IMR-90 (cell line): ENCODE data around the gene CFAP20. TPM values are rescaled to one million over a fixed set of nuclear protein-coding genes. Genes with fewer than 3 reads are reported as not detected.

Experiments used
- ATAC-seq: fragments of 200-7000 bp; cut with Tn5 transposase; 2 replicates; pipeline ENCODE4 v1.9.1; 2020; ENCODE audit warnings: low read depth, mild to moderate bottlenecking, moderate library complexity
- BruUV-seq: library from RNA; stranded (reverse); fragments of 400-500 nt; replicated peaks from 2 replicates; lab custom pipeline; 2021; lab: Mats Ljungman, UMichigan
- CTCF ChIA-PET: fragments of 300-600 bp; formaldehyde crosslinking; extraction: SDS; loops from one replicate; lab custom pipeline; 2021; ENCODE audit warnings: antibody characterized with exemption; lab: Yijun Ruan, JAX
- POLR2A ChIA-PET: fragments of 300-600 bp; sonication (Branson Sonifier 250); formaldehyde crosslinking; loops from one replicate; lab custom pipeline; 2022; ENCODE audit warnings: antibody characterized with exemption; ENCODE audit not compliant: unreplicated experiment; lab: Charles Lee
- DNase-seq: peaks from one replicate; pipeline ENCODE4 v3.0.0; 2013
- H2AFZ ChIP-seq: replicated peaks from 2 replicates; pipeline ENCODE3; 2013; ENCODE audit warnings: low read length, mild to moderate bottlenecking; ENCODE audit not compliant: poor library complexity
- H2AK5ac ChIP-seq: 2 replicates; pipeline ENCODE4 v1.6.1; 2013; ENCODE audit warnings: low read depth, low read length, inconsistent platforms
- H2AK9ac ChIP-seq: replicated peaks from 2 replicates; pipeline ENCODE3; 2013; ENCODE audit warnings: mild to moderate bottlenecking, low read depth, low read length, moderate library complexity; ENCODE audit not compliant: poor library complexity
- H2BK120ac ChIP-seq: 2 replicates; pipeline ENCODE4 v1.6.1; 2013; ENCODE audit warnings: low read depth, low read length, inconsistent platforms
- H2BK15ac ChIP-seq: 3 replicates; pipeline ENCODE4 v1.6.1; 2013; ENCODE audit warnings: low read depth, low read length, inconsistent platforms
- H2BK20ac ChIP-seq: 2 replicates; pipeline ENCODE4 v1.6.1; 2013; ENCODE audit warnings: low read depth, mild to moderate bottlenecking, inconsistent platforms, low read length, moderate library complexity
- H2BK5ac ChIP-seq: 2 replicates; pipeline ENCODE4 v1.6.1; 2013; ENCODE audit warnings: mild to moderate bottlenecking, low read depth, low read length, inconsistent platforms; ENCODE audit not compliant: poor library complexity, severe bottlenecking
- H3K14ac ChIP-seq: replicated peaks from 2 replicates; pipeline ENCODE4 v1.6.1; 2013; ENCODE audit warnings: low read depth, low read length, inconsistent platforms
- H3K18ac ChIP-seq: 2 replicates; pipeline ENCODE4 v1.6.1; 2013; ENCODE audit warnings: low read depth, low read length, control low read depth
- H3K23ac ChIP-seq: 2 replicates; pipeline ENCODE4 v1.6.1; 2013; ENCODE audit warnings: low read depth, low read length, inconsistent platforms
- H3K27ac ChIP-seq: 2 replicates; pipeline ENCODE4 v1.5.1; 2013; ENCODE audit warnings: mild to moderate bottlenecking, control low read depth, low read length; ENCODE audit not compliant: insufficient read depth
- H3K27me3 ChIP-seq: 2 replicates; pipeline ENCODE4 v1.6.1; 2013; ENCODE audit warnings: low read length; ENCODE audit not compliant: control insufficient read depth, insufficient read depth
- H3K36me3 ChIP-seq: 2 replicates; pipeline ENCODE4 v1.6.1; 2013; ENCODE audit warnings: low read length, mixed read lengths; ENCODE audit not compliant: control insufficient read depth, insufficient read depth
- H3K4ac ChIP-seq: 2 replicates; pipeline ENCODE4 v1.6.1; 2013; ENCODE audit warnings: low read depth, low read length, inconsistent platforms
- H3K4me1 ChIP-seq: 2 replicates; pipeline ENCODE4 v1.6.1; 2013; ENCODE audit warnings: low read length, mixed read lengths; ENCODE audit not compliant: control insufficient read depth, insufficient read depth
- H3K4me2 ChIP-seq: 2 replicates; pipeline ENCODE4 v1.6.1; 2013; ENCODE audit warnings: low read depth, mild to moderate bottlenecking, control low read depth, low read length, moderate library complexity
- H3K4me3 ChIP-seq: 2 replicates; pipeline ENCODE4 v1.5.1; 2013; ENCODE audit warnings: low read depth, mild to moderate bottlenecking, control low read depth, low read length, moderate library complexity; ENCODE audit not compliant: insufficient read depth
- H3K56ac ChIP-seq: 2 replicates; pipeline ENCODE4 v1.6.1; 2013; ENCODE audit warnings: low read length, inconsistent platforms; ENCODE audit not compliant: insufficient read depth; ENCODE audit errors: extremely low read depth
- H3K79me1 ChIP-seq, 2 experiments: 2 replicates each; pipeline ENCODE4 v1.6.1; 2013; ENCODE audit warnings: low read length in 2 of 2, inconsistent platforms in 1 of 2, low read depth in 1 of 2
- H3K9ac ChIP-seq: 2 replicates; pipeline ENCODE4 v1.6.1; 2013; ENCODE audit warnings: low read depth, low read length, control low read depth
- H3K9me1 ChIP-seq: 2 replicates; pipeline ENCODE4 v1.6.1; 2013; ENCODE audit warnings: low read length, inconsistent platforms; ENCODE audit not compliant: insufficient read depth
- H3K9me3 ChIP-seq: 2 replicates; pipeline ENCODE4 v1.6.1; 2013; ENCODE audit warnings: low read length; ENCODE audit not compliant: control insufficient read depth, insufficient read depth
- H4K20me1 ChIP-seq: 2 replicates; pipeline ENCODE4 v1.6.1; 2013; ENCODE audit warnings: low read length, inconsistent platforms; ENCODE audit not compliant: insufficient read depth
- H4K5ac ChIP-seq: 2 replicates; pipeline ENCODE4 v1.6.1; 2013; ENCODE audit warnings: mild to moderate bottlenecking, low read depth, low read length, control low read depth
- H4K8ac ChIP-seq, 2 experiments: 2 replicates each; pipeline ENCODE4 v1.6.1; 2013; ENCODE audit warnings: low read depth in 2 of 2, low read length in 2 of 2, control low read depth in 1 of 2, inconsistent platforms in 1 of 2
- H4K91ac ChIP-seq: 2 replicates; pipeline ENCODE4 v1.6.1; 2013; ENCODE audit warnings: low read depth, low read length, inconsistent platforms; ENCODE audit not compliant: insufficient read depth
- BHLHE40 ChIP-seq: fragments of 150-350 bp; IDR thresholded peaks from 2 replicates; pipeline ENCODE4 v1.6.1; 2016; ENCODE audit warnings: mild to moderate bottlenecking, low read depth, low read length
- CEBPB ChIP-seq: IDR thresholded peaks from 2 replicates; pipeline ENCODE4 v1.6.1; 2012; ENCODE audit warnings: low read depth, low read length, improper control_type of control experiment
- CHD1 ChIP-seq: IDR thresholded peaks from 2 replicates; pipeline ENCODE4 v1.6.1; 2012; ENCODE audit warnings: low read depth, low read length, improper control_type of control experiment
- ELK1 ChIP-seq: fragments of 150-350 bp; IDR thresholded peaks from 2 replicates; pipeline ENCODE4 v1.6.1; 2016; ENCODE audit warnings: low read depth, mild to moderate bottlenecking, low read length, moderate library complexity, borderline replicate concordance
- FOS ChIP-seq: fragments of 150-350 bp; IDR thresholded peaks from 2 replicates; pipeline ENCODE4 v1.6.1; 2016; ENCODE audit warnings: low read depth, low read length
- MAFK ChIP-seq: IDR thresholded peaks from 2 replicates; pipeline ENCODE4 v1.6.1; 2012; ENCODE audit warnings: low read depth, low read length, improper control_type of control experiment
- MAZ ChIP-seq: IDR thresholded peaks from 2 replicates; pipeline ENCODE4 v1.6.1; 2012; ENCODE audit warnings: low read depth, mild to moderate bottlenecking, low read length, improper control_type of control experiment, moderate library complexity, borderline replicate concordance
- MXI1 ChIP-seq: IDR thresholded peaks from 2 replicates; pipeline ENCODE4 v1.6.1; 2012; ENCODE audit warnings: low read depth, mild to moderate bottlenecking, low read length, moderate library complexity, borderline replicate concordance
- NFE2L2 ChIP-seq: fragments of 150-350 bp; IDR thresholded peaks from 2 replicates; pipeline ENCODE4 v1.6.1; 2016; ENCODE audit warnings: low read depth, mild to moderate bottlenecking, low read length
- POLR2A ChIP-seq: IDR thresholded peaks from 2 replicates; pipeline ENCODE4 v1.6.1; 2012; ENCODE audit warnings: mild to moderate bottlenecking, low read depth, low read length
- RAD21 ChIP-seq: IDR thresholded peaks from 2 replicates; pipeline ENCODE4 v1.6.1; 2012; ENCODE audit warnings: low read length, improper control_type of control experiment
- RCOR1 ChIP-seq: IDR thresholded peaks from 2 replicates; pipeline ENCODE4 v1.6.1; 2012; ENCODE audit warnings: mild to moderate bottlenecking, low read length, improper control_type of control experiment; ENCODE audit not compliant: insufficient replicate concordance
- RFX5 ChIP-seq: IDR thresholded peaks from 2 replicates; pipeline ENCODE4 v1.8.0; 2012; ENCODE audit warnings: low read depth, mild to moderate bottlenecking, low read length, moderate library complexity
- SMC3 ChIP-seq: fragments of 150-350 bp; IDR thresholded peaks from 2 replicates; pipeline ENCODE4 v1.6.1; 2016; ENCODE audit warnings: low read depth, mild to moderate bottlenecking, antibody characterized with exemption, low read length, moderate library complexity
- WGBS, 2 experiments: methylation state at CpG; one replicate each; pipeline versions ENCODE4 v1.1.5 to v1.1.7; 2013; ENCODE audit warnings: missing lambda C conversion rate in 2 of 2; ENCODE audit not compliant: insufficient read length in 1 of 2; ENCODE audit errors: extremely low coverage in 2 of 2; 5-methylcytosine and 5-hydroxymethylcytosine counted together
- dilution Hi-C: fragments of 300-500 bp; cut with HindIII; formaldehyde crosslinking; loops from one replicate; pipeline ENCODE4 v1.14.3; 2018; ENCODE audit warnings: low sequenced_read_pairs; ENCODE audit not compliant: unreplicated experiment
- in situ Hi-C: fragments of 300-500 bp; cut with MboI; formaldehyde crosslinking; loops from 3 replicates; pipeline ENCODE4 v1.14.3; 2019; ENCODE audit warnings: low sequenced_read_pairs, inconsistent platforms, mixed read lengths
- intact Hi-C: fragments of 100-400 bp; cut with micrococcal nuclease; formaldehyde crosslinking; loops from 2 replicates; pipeline ENCODE4 v1.10.0; 2022
- polyA plus RNA-seq, 3 experiments: library from polyadenylated mRNA; depleted of rRNA; stranded (reverse); fragments of >200 nt; gene quantifications; 2 replicates each; pipeline ENCODE4 v1.2.3, GENCODE V29; 2012; ENCODE audit warnings: low replicate concordance in 1 of 3
- total RNA-seq: library from RNA; depleted of rRNA; stranded (reverse); fragments of >200 nt; gene quantifications from 2 replicates; pipeline ENCODE4 v1.2.3, GENCODE V29; 2012
- TF ChIP-seq, protein P1 (sequence below): fragments of 150-350 bp; IDR thresholded peaks from 2 replicates; pipeline ENCODE4 v1.6.1; 2017; ENCODE audit warnings: mild to moderate bottlenecking, antibody characterized with exemption, low read length, low read depth
- TF ChIP-seq, protein P2 (sequence below): conservative IDR thresholded peaks from 2 replicates; pipeline ENCODE4 v1.5.1; 2012; ENCODE audit warnings: mild to moderate bottlenecking, low read depth, low read length, improper control_type of control experiment

The CFAP20 gene
- total and polyA plus RNA-seq, 2 of the 4 experiments (the other 2 are of a cell fraction): 39.1 to 54.0 TPM

GRCh38 chr16:58070585-58070984 is 58.6 kb downstream of the CFAP20 start:
- no peak for DNase-seq
- Histone ChIP-seq H3K27ac (no peak overlapping the region), H3K9me1 (no peaks in the 10 kb centered on the region), H3K27me3 (no peaks in the 10 kb centered on the region; the same call in 1 of the 2 replicates), H4K5ac (no peak overlapping the region), H2BK120ac (no peak overlapping the region), H2AK9ac (no peak overlapping the region), H2BK15ac (no peak overlapping the region), H3K56ac (no peak overlapping the region), H2AK5ac (no peak overlapping the region), H3K18ac (no peak overlapping the region), H3K79me1 (no peaks in the 10 kb centered on the region), H4K8ac (no peak overlapping the region), H3K4me1 (no peaks in the 10 kb centered on the region), H3K14ac (no peak overlapping the region), H4K91ac (no peak overlapping the region), H3K9me3 (no peaks in the 10 kb centered on the region), H3K36me3 (no peaks in the 10 kb centered on the region), H3K23ac (no peak overlapping the region), H2BK5ac (no peak overlapping the region), H3K4ac (no peak overlapping the region), H3K9ac (no peak overlapping the region), H4K20me1 (no peaks in the 10 kb centered on the region), H2AFZ (no peak overlapping the region), H3K4me2 (no peak overlapping the region), H3K4me3 (no peak overlapping the region), H2BK20ac (no peak overlapping the region)
- intact Hi-C loops: loop anchor here (5.0 kb wide), 1 partner anchor 597 kb away; no protein-coding TSS in a partner anchor
- no CpG with 5 or more reads among the region's 4 CpGs for WGBS, 2 experiments
- ATAC-seq: no peak
- in situ Hi-C loops: no loop called here
- POLR2A ChIA-PET: no interaction called here
- BruUV-seq: no TSS peak
- CTCF ChIA-PET: no interaction called here
- dilution Hi-C loops: no loop called here
- TF ChIP-seq CEBPB: no peak
- no peak for TF ChIP-seq FOS
- TF ChIP-seq POLR2A: no peak
- TF ChIP-seq, protein P1, sequence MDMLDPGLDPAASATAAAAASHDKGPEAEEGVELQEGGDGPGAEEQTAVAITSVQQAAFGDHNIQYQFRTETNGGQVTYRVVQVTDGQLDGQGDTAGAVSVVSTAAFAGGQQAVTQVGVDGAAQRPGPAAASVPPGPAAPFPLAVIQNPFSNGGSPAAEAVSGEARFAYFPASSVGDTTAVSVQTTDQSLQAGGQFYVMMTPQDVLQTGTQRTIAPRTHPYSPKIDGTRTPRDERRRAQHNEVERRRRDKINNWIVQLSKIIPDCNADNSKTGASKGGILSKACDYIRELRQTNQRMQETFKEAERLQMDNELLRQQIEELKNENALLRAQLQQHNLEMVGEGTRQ: no peak
- no peak for TF ChIP-seq ELK1
- no peak for TF ChIP-seq RCOR1
- TF ChIP-seq RAD21: no peak
- no peak for TF ChIP-seq CHD1
- TF ChIP-seq SMC3: no peak
- TF ChIP-seq MAFK: no peak
- no peak for TF ChIP-seq BHLHE40
- TF ChIP-seq RFX5: no peak
- TF ChIP-seq, protein P2, sequence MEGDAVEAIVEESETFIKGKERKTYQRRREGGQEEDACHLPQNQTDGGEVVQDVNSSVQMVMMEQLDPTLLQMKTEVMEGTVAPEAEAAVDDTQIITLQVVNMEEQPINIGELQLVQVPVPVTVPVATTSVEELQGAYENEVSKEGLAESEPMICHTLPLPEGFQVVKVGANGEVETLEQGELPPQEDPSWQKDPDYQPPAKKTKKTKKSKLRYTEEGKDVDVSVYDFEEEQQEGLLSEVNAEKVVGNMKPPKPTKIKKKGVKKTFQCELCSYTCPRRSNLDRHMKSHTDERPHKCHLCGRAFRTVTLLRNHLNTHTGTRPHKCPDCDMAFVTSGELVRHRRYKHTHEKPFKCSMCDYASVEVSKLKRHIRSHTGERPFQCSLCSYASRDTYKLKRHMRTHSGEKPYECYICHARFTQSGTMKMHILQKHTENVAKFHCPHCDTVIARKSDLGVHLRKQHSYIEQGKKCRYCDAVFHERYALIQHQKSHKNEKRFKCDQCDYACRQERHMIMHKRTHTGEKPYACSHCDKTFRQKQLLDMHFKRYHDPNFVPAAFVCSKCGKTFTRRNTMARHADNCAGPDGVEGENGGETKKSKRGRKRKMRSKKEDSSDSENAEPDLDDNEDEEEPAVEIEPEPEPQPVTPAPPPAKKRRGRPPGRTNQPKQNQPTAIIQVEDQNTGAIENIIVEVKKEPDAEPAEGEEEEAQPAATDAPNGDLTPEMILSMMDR: no peak
- TF ChIP-seq NFE2L2: no peak
- no peak for TF ChIP-seq MAZ
- TF ChIP-seq MXI1: no peak
